HepG2 (cell line): ENCODE measurements around the gene PRPF38A. TPM values are rescaled to one million over a fixed set of nuclear protein-coding genes. Genes with fewer than 3 reads are reported as not detected.
A peak's percentile ranks its signal among the peaks of the same experiment; 100 is the strongest.

ENCODE experiments used
- GFI1 ChIP-seq: sonication (generic); formaldehyde crosslinking; IDR thresholded peaks from 2 replicates; pipeline ENCODE4 v1.5.0; 2020; ENCODE audit warnings: missing genetic modification reagents, mild to moderate bottlenecking, borderline replicate concordance
- HOXA3 ChIP-seq: sonication (generic); formaldehyde crosslinking; IDR thresholded peaks from 2 replicates; pipeline ENCODE4 v1.5.0; 2020; ENCODE audit warnings: missing genetic modification reagents
- JDP2 ChIP-seq: sonication (generic); formaldehyde crosslinking; IDR thresholded peaks from 2 replicates; pipeline ENCODE4 v1.8.1; 2022; ENCODE audit warnings: missing genetic modification reagents, borderline replicate concordance
- KMT2B ChIP-seq: IDR thresholded peaks from 2 replicates; pipeline ENCODE4 v1.6.1; 2016; ENCODE audit warnings: missing genetic modification reagents, missing compliant biosample characterization
- MEF2D ChIP-seq: sonication (generic); formaldehyde crosslinking; IDR thresholded peaks from 2 replicates; pipeline ENCODE4 v1.5.1; 2020; ENCODE audit warnings: mild to moderate bottlenecking, missing genetic modification reagents
- MYNN ChIP-seq: sonication (generic); formaldehyde crosslinking; IDR thresholded peaks from 2 replicates; pipeline ENCODE4 v1.4.0; 2020; ENCODE audit warnings: mild to moderate bottlenecking, low read depth, missing genetic modification reagents
- POLR2AphosphoS5 ChIP-seq: IDR thresholded peaks from 2 replicates; pipeline ENCODE4 v1.6.1; 2012; ENCODE audit warnings: low read depth, low read length
- RBM39 ChIP-seq: fragments of 200-400 bp; formaldehyde crosslinking; IDR thresholded peaks from one replicate; pipeline ENCODE4 v1.6.1; 2018; ENCODE audit warnings: antibody characterized with exemption, mild to moderate bottlenecking, low read depth, low read length; ENCODE audit not compliant: poor library complexity, severe bottlenecking
- TAF15 ChIP-seq: fragments of 200-400 bp; formaldehyde crosslinking; IDR thresholded peaks from one replicate; pipeline ENCODE4 v1.6.1; 2018; ENCODE audit warnings: mild to moderate bottlenecking, low read depth, low read length; ENCODE audit not compliant: poor library complexity, severe bottlenecking
- TOE1 ChIP-seq: sonication (generic); formaldehyde crosslinking; IDR thresholded peaks from 2 replicates; pipeline ENCODE4 v1.4.0; 2020; ENCODE audit warnings: mild to moderate bottlenecking, missing genetic modification reagents
- YEATS2 ChIP-seq: sonication (generic); formaldehyde crosslinking; IDR thresholded peaks from 2 replicates; pipeline ENCODE4 v1.4.0; 2020; ENCODE audit warnings: missing genetic modification reagents, borderline replicate concordance
- ZFAT ChIP-seq: sonication (generic); formaldehyde crosslinking; conservative IDR thresholded peaks from 2 replicates; pipeline ENCODE4 v1.8.1; 2023; ENCODE audit warnings: missing genetic modification reagents, inconsistent platforms
- ZNF160 ChIP-seq: sonication (generic); formaldehyde crosslinking; IDR thresholded peaks from 2 replicates; pipeline ENCODE4 v1.8.0; 2022; ENCODE audit warnings: mild to moderate bottlenecking, inconsistent platforms, missing genetic modification reagents
- ZNF256 ChIP-seq: sonication (generic); formaldehyde crosslinking; conservative IDR thresholded peaks from 2 replicates; pipeline ENCODE4 v1.4.0; 2020; ENCODE audit warnings: missing genetic modification reagents
- ZNF33A ChIP-seq: sonication (generic); formaldehyde crosslinking; IDR thresholded peaks from 2 replicates; pipeline ENCODE4 v1.5.1; 2020; ENCODE audit warnings: missing genetic modification reagents, mild to moderate bottlenecking, moderate library complexity, borderline replicate concordance
- ZNF678 ChIP-seq: sonication (generic); formaldehyde crosslinking; IDR thresholded peaks from 2 replicates; pipeline ENCODE4 v1.4.0; 2020; ENCODE audit warnings: mild to moderate bottlenecking, missing genetic modification reagents
- ZNF746 ChIP-seq: sonication (generic); formaldehyde crosslinking; IDR thresholded peaks from 2 replicates; pipeline ENCODE4 v1.8.0; 2022; ENCODE audit warnings: mild to moderate bottlenecking, missing genetic modification reagents
- ZNF761 ChIP-seq: sonication (generic); formaldehyde crosslinking; conservative IDR thresholded peaks from 2 replicates; pipeline ENCODE4 v1.4.0; 2020; ENCODE audit warnings: mild to moderate bottlenecking, missing genetic modification reagents
- ZNF777 ChIP-seq: sonication (generic); formaldehyde crosslinking; IDR thresholded peaks from 2 replicates; pipeline ENCODE4 v1.4.0; 2020; ENCODE audit warnings: missing genetic modification reagents
- polyA plus RNA-seq, 8 experiments: library from polyadenylated mRNA; depleted of rRNA in 3 of 8; stranded (reverse) in 7 of 8; unstranded in 1 of 8; fragments of >200 nt; fragmentation: Illumina TruSeq in 4 of 8; extraction: Trizol in 4 of 8; gene quantifications; 2 replicates each; pipeline versions ENCODE4 v1.2.1 to v1.2.3, GENCODE V29; 2011 to 2016; ENCODE audit warnings: low read depth in 4 of 8, missing spikeins in 1 of 8, mixed read lengths in 1 of 8; ENCODE audit not compliant: insufficient read depth in 1 of 8
- total RNA-seq, 5 experiments: library from RNA; depleted of rRNA; stranded (reverse); fragments of >200 nt; fragmentation: Illumina TruSeq; extraction: Trizol; gene quantifications; 2 replicates each; pipeline ENCODE4 v1.2.3, GENCODE V29; 2016; ENCODE audit warnings: low read depth in 1 of 5
- TF ChIP-seq, protein P1 (sequence below): sonication (generic); formaldehyde crosslinking; IDR thresholded peaks from 2 replicates; pipeline ENCODE4 v1.4.0; 2020; ENCODE audit warnings: mild to moderate bottlenecking, missing genetic modification reagents
- TF ChIP-seq, protein P2 (sequence below): sonication (generic); formaldehyde crosslinking; IDR thresholded peaks from 2 replicates; pipeline ENCODE4 v1.4.0; 2020; ENCODE audit warnings: mild to moderate bottlenecking, missing genetic modification reagents

Gene PRPF38A
- total and polyA plus RNA-seq, 2 of the 13 experiments (the other 11 are each of a cell fraction or from before 2014, with no cell fraction given), result 18.3 to 45.5 TPM

DNA sequence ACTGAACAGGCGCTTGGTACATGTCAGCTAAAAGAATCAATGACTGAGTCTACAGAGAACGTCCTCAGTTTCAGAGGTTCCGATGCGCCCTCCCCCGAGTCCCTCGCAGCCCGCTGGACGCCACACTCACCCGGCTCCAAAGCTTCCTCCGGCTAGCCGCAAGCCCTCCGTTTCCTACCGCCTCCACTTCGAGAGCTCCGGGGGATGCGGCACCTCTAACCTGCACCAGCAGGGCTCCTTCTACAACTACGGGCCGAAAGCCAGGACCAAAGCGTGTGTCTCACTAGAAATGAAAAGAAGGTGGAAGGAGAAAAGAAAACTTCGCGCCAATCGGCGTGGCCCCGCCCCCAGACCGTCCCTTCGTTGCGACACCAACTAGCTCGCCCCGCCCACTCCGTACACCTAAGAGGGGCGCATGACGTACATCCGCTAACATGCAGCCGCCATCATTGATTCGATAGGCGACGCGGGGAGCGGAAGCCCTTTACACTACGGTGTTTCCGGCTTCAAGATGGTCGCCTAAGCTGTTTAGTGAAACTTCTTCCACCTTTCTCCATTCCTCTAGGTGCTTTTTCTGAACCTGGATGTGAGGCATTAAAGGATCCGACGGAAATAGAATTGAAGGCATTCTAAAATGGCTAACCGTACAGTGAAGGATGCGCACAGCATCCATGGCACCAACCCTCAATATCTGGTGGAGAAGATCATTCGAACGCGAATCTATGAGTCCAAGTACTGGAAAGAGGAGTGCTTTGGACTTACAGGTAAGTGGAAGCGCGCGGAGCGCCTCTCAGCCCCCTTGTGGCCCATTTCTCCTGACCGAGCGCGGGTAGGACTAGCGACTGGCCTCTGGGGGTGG lies at the start of gene PRPF38A, which contains the start of gene ORC1 (continued):
- TF ChIP-seq ZNF746 (CRISPR knock-in tag) (no peak), ZNF761 (CRISPR knock-in tag) (0 out of 2 replicates have a peak, but pooled peaks have one; percentile 32), GFI1 (no peak), ZNF33A (no peak), MYNN (CRISPR knock-in tag) (no peak), ZNF160 (CRISPR knock-in tag) (0 out of 2 replicates have a peak, but pooled peaks have one; percentile 70), ZFAT (CRISPR knock-in tag) (no peak), KMT2B (CRISPR knock-in tag) (peak; percentile 93; the same call in 1 of the 2 replicates), YEATS2 (CRISPR knock-in tag) (peak; percentile 88), MEF2D (CRISPR knock-in tag) (peak; percentile 26; the same call in 1 of the 2 replicates), TAF15 (no peak), ZNF678 (CRISPR knock-in tag) (0 out of 2 replicates have a peak, but pooled peaks have one; percentile 35), ZNF256 (CRISPR knock-in tag) (no peak), TOE1 (CRISPR knock-in tag) (no peak), JDP2 (no peak), HOXA3 (peak; percentile 100), POLR2AphosphoS5 (peak; percentile 96), RBM39 (peak; percentile 65), ZNF777 (CRISPR knock-in tag) (peak; percentile 71)
- TF ChIP-seq, protein P1, sequence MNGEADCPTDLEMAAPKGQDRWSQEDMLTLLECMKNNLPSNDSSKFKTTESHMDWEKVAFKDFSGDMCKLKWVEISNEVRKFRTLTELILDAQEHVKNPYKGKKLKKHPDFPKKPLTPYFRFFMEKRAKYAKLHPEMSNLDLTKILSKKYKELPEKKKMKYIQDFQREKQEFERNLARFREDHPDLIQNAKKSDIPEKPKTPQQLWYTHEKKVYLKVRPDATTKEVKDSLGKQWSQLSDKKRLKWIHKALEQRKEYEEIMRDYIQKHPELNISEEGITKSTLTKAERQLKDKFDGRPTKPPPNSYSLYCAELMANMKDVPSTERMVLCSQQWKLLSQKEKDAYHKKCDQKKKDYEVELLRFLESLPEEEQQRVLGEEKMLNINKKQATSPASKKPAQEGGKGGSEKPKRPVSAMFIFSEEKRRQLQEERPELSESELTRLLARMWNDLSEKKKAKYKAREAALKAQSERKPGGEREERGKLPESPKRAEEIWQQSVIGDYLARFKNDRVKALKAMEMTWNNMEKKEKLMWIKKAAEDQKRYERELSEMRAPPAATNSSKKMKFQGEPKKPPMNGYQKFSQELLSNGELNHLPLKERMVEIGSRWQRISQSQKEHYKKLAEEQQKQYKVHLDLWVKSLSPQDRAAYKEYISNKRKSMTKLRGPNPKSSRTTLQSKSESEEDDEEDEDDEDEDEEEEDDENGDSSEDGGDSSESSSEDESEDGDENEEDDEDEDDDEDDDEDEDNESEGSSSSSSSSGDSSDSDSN (CRISPR knock-in tag), result peak; percentile 63; the same call in 1 of the 2 replicates
- TF ChIP-seq, protein P2, sequence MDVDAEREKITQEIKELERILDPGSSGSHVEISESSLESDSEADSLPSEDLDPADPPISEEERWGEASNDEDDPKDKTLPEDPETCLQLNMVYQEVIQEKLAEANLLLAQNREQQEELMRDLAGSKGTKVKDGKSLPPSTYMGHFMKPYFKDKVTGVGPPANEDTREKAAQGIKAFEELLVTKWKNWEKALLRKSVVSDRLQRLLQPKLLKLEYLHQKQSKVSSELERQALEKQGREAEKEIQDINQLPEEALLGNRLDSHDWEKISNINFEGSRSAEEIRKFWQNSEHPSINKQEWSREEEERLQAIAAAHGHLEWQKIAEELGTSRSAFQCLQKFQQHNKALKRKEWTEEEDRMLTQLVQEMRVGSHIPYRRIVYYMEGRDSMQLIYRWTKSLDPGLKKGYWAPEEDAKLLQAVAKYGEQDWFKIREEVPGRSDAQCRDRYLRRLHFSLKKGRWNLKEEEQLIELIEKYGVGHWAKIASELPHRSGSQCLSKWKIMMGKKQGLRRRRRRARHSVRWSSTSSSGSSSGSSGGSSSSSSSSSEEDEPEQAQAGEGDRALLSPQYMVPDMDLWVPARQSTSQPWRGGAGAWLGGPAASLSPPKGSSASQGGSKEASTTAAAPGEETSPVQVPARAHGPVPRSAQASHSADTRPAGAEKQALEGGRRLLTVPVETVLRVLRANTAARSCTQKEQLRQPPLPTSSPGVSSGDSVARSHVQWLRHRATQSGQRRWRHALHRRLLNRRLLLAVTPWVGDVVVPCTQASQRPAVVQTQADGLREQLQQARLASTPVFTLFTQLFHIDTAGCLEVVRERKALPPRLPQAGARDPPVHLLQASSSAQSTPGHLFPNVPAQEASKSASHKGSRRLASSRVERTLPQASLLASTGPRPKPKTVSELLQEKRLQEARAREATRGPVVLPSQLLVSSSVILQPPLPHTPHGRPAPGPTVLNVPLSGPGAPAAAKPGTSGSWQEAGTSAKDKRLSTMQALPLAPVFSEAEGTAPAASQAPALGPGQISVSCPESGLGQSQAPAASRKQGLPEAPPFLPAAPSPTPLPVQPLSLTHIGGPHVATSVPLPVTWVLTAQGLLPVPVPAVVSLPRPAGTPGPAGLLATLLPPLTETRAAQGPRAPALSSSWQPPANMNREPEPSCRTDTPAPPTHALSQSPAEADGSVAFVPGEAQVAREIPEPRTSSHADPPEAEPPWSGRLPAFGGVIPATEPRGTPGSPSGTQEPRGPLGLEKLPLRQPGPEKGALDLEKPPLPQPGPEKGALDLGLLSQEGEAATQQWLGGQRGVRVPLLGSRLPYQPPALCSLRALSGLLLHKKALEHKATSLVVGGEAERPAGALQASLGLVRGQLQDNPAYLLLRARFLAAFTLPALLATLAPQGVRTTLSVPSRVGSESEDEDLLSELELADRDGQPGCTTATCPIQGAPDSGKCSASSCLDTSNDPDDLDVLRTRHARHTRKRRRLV (CRISPR knock-in tag), result 0 out of 2 replicates have a peak, but pooled peaks have one; percentile 68
